Measurements from ENCODE around the gene RHEB.

Gene RHEB

GRCh38 chr7:151549644-151550043, 29.9 kb upstream of the RHEB start:
- no peak for DNase-seq
- Histone ChIP-seq H3K4ac (ENCODE audit: low read depth, low read length) (no peak overlapping the region), H3K27me3 (ENCODE audit: insufficient read depth, low read length, poor library complexity) (no peaks in the 10 kb centered on the region), H3K27ac (ENCODE audit: low read depth, low read length) (no peak overlapping the region), H3K36me3 (ENCODE audit: control insufficient read depth, insufficient read depth, low read length) (no peaks in the 10 kb centered on the region), H3K4me3 (ENCODE audit: low read length) (no peak overlapping the region), H3K79me2 (ENCODE audit: control insufficient read depth, insufficient read depth, low read length) (no peaks in the 10 kb centered on the region), H2BK120ac (ENCODE audit: low read depth, low read length) (no peak overlapping the region), H4K5ac (ENCODE audit: low read length) (no peak overlapping the region), H2AK5ac (ENCODE audit: low read length) (no peak overlapping the region), H3K4me2 (ENCODE audit: low read length) (no peak overlapping the region), H3K9ac (ENCODE audit: low read length) (no peak overlapping the region), H3K79me1 (ENCODE audit: low read length) (no peaks in the 10 kb centered on the region), H2BK5ac (ENCODE audit: low read length) (no peak overlapping the region), H4K8ac (ENCODE audit: low read depth, low read length) (no peak overlapping the region), H3K4me1 (ENCODE audit: control insufficient read depth, low read depth, low read length) (no peaks in the 10 kb centered on the region), H3K56ac (ENCODE audit: low read length) (no peak overlapping the region), H2BK15ac (replicated peaks; ENCODE audit: low read depth) (no peak overlapping the region), H3K23ac (ENCODE audit: low read length) (no peak overlapping the region), H3K18ac (ENCODE audit: low read length) (no peak overlapping the region)
- WGBS (ENCODE audit: extremely low coverage, insufficient coverage, low lambda C conversion rate), result no CpG with 5 or more reads among the region's 6 CpGs

- Histone ChIP-seq H3K4ac (ENCODE audit: low read depth, low read length) (no peak overlapping the region), H3K56ac (ENCODE audit: low read length) (no peak overlapping the region), H3K79me2 (ENCODE audit: control insufficient read depth, insufficient read depth, low read length) (no peaks in the 10 kb centered on the region), H3K4me1 (ENCODE audit: control insufficient read depth, low read depth, low read length) (no peaks in the 10 kb centered on the region), H3K27me3 (ENCODE audit: insufficient read depth, low read length, poor library complexity) (no peaks in the 10 kb centered on the region), H2BK15ac (replicated peaks; ENCODE audit: low read depth) (no peak overlapping the region), H4K8ac (ENCODE audit: low read depth, low read length) (no peak overlapping the region), H2BK5ac (ENCODE audit: low read length) (no peak overlapping the region), H3K79me1 (ENCODE audit: low read length) (no peaks in the 10 kb centered on the region), H2BK120ac (ENCODE audit: low read depth, low read length) (no peak overlapping the region), H2AK5ac (ENCODE audit: low read length) (no peak overlapping the region), H4K5ac (ENCODE audit: low read length) (no peak overlapping the region), H3K9ac (ENCODE audit: low read length) (no peak overlapping the region), H3K23ac (ENCODE audit: low read length) (no peak overlapping the region), H3K18ac (ENCODE audit: low read length) (no peak overlapping the region), H3K4me2 (ENCODE audit: low read length) (no peak overlapping the region), H3K4me3 (ENCODE audit: low read length) (no peak overlapping the region), H3K27ac (ENCODE audit: low read depth, low read length) (no peak overlapping the region), H3K36me3 (ENCODE audit: control insufficient read depth, insufficient read depth, low read length) (no peaks in the 10 kb centered on the region)
- WGBS (ENCODE audit: extremely low coverage, insufficient coverage, low lambda C conversion rate), result no CpG with 5 or more reads among the region's 7 CpGs
- DNase-seq, result no peak
These were observed 29.4 kb upstream of the RHEB start for GRCh38 chr7:151549083-151549482.

- H3K56ac ChIP-seq (ENCODE audit: low read length), result no peak overlapping the region
- H3K79me2 ChIP-seq (ENCODE audit: control insufficient read depth, insufficient read depth, low read length), result no peaks in the 10 kb centered on the region
- no peaks in the 10 kb centered on the region for H3K79me1 ChIP-seq (ENCODE audit: low read length)
- H3K27ac ChIP-seq (ENCODE audit: low read depth, low read length), result no peak overlapping the region
- no peaks in the 10 kb centered on the region for H3K36me3 ChIP-seq (ENCODE audit: control insufficient read depth, insufficient read depth, low read length)
- DNase-seq, result no peak
- no peak overlapping the region for H3K23ac ChIP-seq (ENCODE audit: low read length)
- H3K18ac ChIP-seq (ENCODE audit: low read length), result no peak overlapping the region
- H3K4me1 ChIP-seq (ENCODE audit: control insufficient read depth, low read depth, low read length), result no peaks in the 10 kb centered on the region
- H4K5ac ChIP-seq (ENCODE audit: low read length), result no peak overlapping the region
- H2BK5ac ChIP-seq (ENCODE audit: low read length), result no peak overlapping the region
- no peak overlapping the region for H3K9ac ChIP-seq (ENCODE audit: low read length)
- H3K4me2 ChIP-seq (ENCODE audit: low read length), result no peak overlapping the region
- no peak overlapping the region for H2BK15ac ChIP-seq (replicated peaks; ENCODE audit: low read depth)
- H3K27me3 ChIP-seq (ENCODE audit: insufficient read depth, low read length, poor library complexity), result no peaks in the 10 kb centered on the region
- H3K4me3 ChIP-seq (ENCODE audit: low read length), result no peak overlapping the region
- no peak overlapping the region for H2AK5ac ChIP-seq (ENCODE audit: low read length)
- no peak overlapping the region for H4K8ac ChIP-seq (ENCODE audit: low read depth, low read length)
- H3K4ac ChIP-seq (ENCODE audit: low read depth, low read length), result no peak overlapping the region
- no peak overlapping the region for H2BK120ac ChIP-seq (ENCODE audit: low read depth, low read length)
These were observed 24.5 kb upstream of the RHEB start for GRCh38 chr7:151544183-151544582.

- no peak overlapping the region for H3K56ac ChIP-seq (ENCODE audit: low read length)
- no peak overlapping the region for H2BK120ac ChIP-seq (ENCODE audit: low read depth, low read length)
- no peaks in the 10 kb centered on the region for H3K27me3 ChIP-seq (ENCODE audit: insufficient read depth, low read length, poor library complexity)
- no peak overlapping the region for H3K18ac ChIP-seq (ENCODE audit: low read length)
- H3K79me2 ChIP-seq (ENCODE audit: control insufficient read depth, insufficient read depth, low read length), result no peaks in the 10 kb centered on the region
- H3K79me1 ChIP-seq (ENCODE audit: low read length), result no peaks in the 10 kb centered on the region
- no peak overlapping the region for H3K4me3 ChIP-seq (ENCODE audit: low read length)
- no peak overlapping the region for H3K23ac ChIP-seq (ENCODE audit: low read length)
- H3K4me1 ChIP-seq (ENCODE audit: control insufficient read depth, low read depth, low read length), result no peaks in the 10 kb centered on the region
- H2AK5ac ChIP-seq (ENCODE audit: low read length), result no peak overlapping the region
- no peaks in the 10 kb centered on the region for H3K36me3 ChIP-seq (ENCODE audit: control insufficient read depth, insufficient read depth, low read length)
- H3K4me2 ChIP-seq (ENCODE audit: low read length), result no peak overlapping the region
- H4K5ac ChIP-seq (ENCODE audit: low read length), result no peak overlapping the region
- H3K9ac ChIP-seq (ENCODE audit: low read length), result no peak overlapping the region
- DNase-seq, result no peak
- no peak overlapping the region for H3K4ac ChIP-seq (ENCODE audit: low read depth, low read length)
- H3K27ac ChIP-seq (ENCODE audit: low read depth, low read length), result no peak overlapping the region
- H2BK5ac ChIP-seq (ENCODE audit: low read length), result no peak overlapping the region
- no peak overlapping the region for H4K8ac ChIP-seq (ENCODE audit: low read depth, low read length)
- no peak overlapping the region for H2BK15ac ChIP-seq (replicated peaks; ENCODE audit: low read depth)
- WGBS (ENCODE audit: extremely low coverage, insufficient coverage, low lambda C conversion rate), result no CpG with 5 or more reads among the region's 6 CpGs
These were observed 23.0 kb upstream of the RHEB start for GRCh38 chr7:151542606-151543130.

GRCh38 chr7:151541709-151542499, 22.2 kb upstream of the RHEB start:
- Histone ChIP-seq H3K4ac (ENCODE audit: low read depth, low read length) (no peak overlapping the region), H3K27me3 (ENCODE audit: insufficient read depth, low read length, poor library complexity) (no peaks in the 10 kb centered on the region), H3K9ac (ENCODE audit: low read length) (no peak overlapping the region), H2BK120ac (ENCODE audit: low read depth, low read length) (no peak overlapping the region), H2BK15ac (replicated peaks; ENCODE audit: low read depth) (no peak overlapping the region), H3K36me3 (ENCODE audit: control insufficient read depth, insufficient read depth, low read length) (no peaks in the 10 kb centered on the region), H3K18ac (ENCODE audit: low read length) (no peak overlapping the region), H3K23ac (ENCODE audit: low read length) (no peak overlapping the region), H4K5ac (ENCODE audit: low read length) (no peak overlapping the region), H3K27ac (ENCODE audit: low read depth, low read length) (no peak overlapping the region), H3K79me2 (ENCODE audit: control insufficient read depth, insufficient read depth, low read length) (no peaks in the 10 kb centered on the region), H3K4me1 (ENCODE audit: control insufficient read depth, low read depth, low read length) (no peaks in the 10 kb centered on the region), H2AK5ac (ENCODE audit: low read length) (no peak overlapping the region), H3K79me1 (ENCODE audit: low read length) (no peaks in the 10 kb centered on the region), H3K4me2 (ENCODE audit: low read length) (no peak overlapping the region), H2BK5ac (ENCODE audit: low read length) (no peak overlapping the region), H3K4me3 (ENCODE audit: low read length) (no peak overlapping the region), H3K56ac (ENCODE audit: low read length) (no peak overlapping the region), H4K8ac (ENCODE audit: low read depth, low read length) (no peak overlapping the region)
- no CpG with 5 or more reads among the region's 17 CpGs for WGBS (ENCODE audit: extremely low coverage, insufficient coverage, low lambda C conversion rate)
- no peak for DNase-seq

- Histone ChIP-seq H4K8ac (ENCODE audit: low read depth, low read length) (no peak overlapping the region), H3K4me1 (ENCODE audit: control insufficient read depth, low read depth, low read length) (no peaks in the 10 kb centered on the region), H3K4me3 (ENCODE audit: low read length) (no peak overlapping the region), H2AK5ac (ENCODE audit: low read length) (no peak overlapping the region), H3K79me1 (ENCODE audit: low read length) (no peaks in the 10 kb centered on the region), H3K36me3 (ENCODE audit: control insufficient read depth, insufficient read depth, low read length) (no peaks in the 10 kb centered on the region), H2BK5ac (ENCODE audit: low read length) (no peak overlapping the region), H3K79me2 (ENCODE audit: control insufficient read depth, insufficient read depth, low read length) (no peaks in the 10 kb centered on the region), H3K56ac (ENCODE audit: low read length) (no peak overlapping the region), H3K18ac (ENCODE audit: low read length) (no peak overlapping the region), H2BK120ac (ENCODE audit: low read depth, low read length) (no peak overlapping the region), H3K23ac (ENCODE audit: low read length) (no peak overlapping the region), H3K4me2 (ENCODE audit: low read length) (no peak overlapping the region), H2BK15ac (replicated peaks; ENCODE audit: low read depth) (no peak overlapping the region), H3K27me3 (ENCODE audit: insufficient read depth, low read length, poor library complexity) (no peaks in the 10 kb centered on the region), H4K5ac (ENCODE audit: low read length) (no peak overlapping the region), H3K27ac (ENCODE audit: low read depth, low read length) (no peak overlapping the region), H3K4ac (ENCODE audit: low read depth, low read length) (no peak overlapping the region), H3K9ac (ENCODE audit: low read length) (no peak overlapping the region)
- DNase-seq, result no peak
- WGBS (ENCODE audit: extremely low coverage, insufficient coverage, low lambda C conversion rate), result no CpG with 5 or more reads among the region's 4 CpGs
These were observed 20.5 kb upstream of the RHEB start for GRCh38 chr7:151540146-151540545.
